ENCODE measurements around the gene ROMO1. TPM values are rescaled to one million over a fixed set of nuclear protein-coding genes. Genes with fewer than 3 reads are reported as not detected.

Gene ROMO1
- total RNA-seq, 3 donors from 2014 or later (not counting 1 experiment from before 2014, with no cell fraction given), result 38.3 to 49.7 (median 40.5) TPM

GRCh38 chr20:35726842-35727711 is 27.9 kb downstream of the ROMO1 start:
- Mint-ChIP-seq H3K9me3 (no peaks in the 10 kb centered on the region), H3K4me3 (peak overlapping the region; percentile 17), H3K4me1 (peaks cover 43 to 46% of the 10 kb centered on the region in 2 donors), H3K27ac (peak overlapping the region; percentile 58 to 83), H3K27me3 (ENCODE audit: low read depth in 2 of 2) (no peaks in the 10 kb centered on the region), H3K36me3 (peaks cover 21% of the 10 kb centered on the region)
- no peak overlapping the region for H3K4me3 ChIP-seq (ENCODE audit: low read length)
- intact Hi-C loops (cut with micrococcal nuclease), result loop anchor here (10.0 kb wide), 1 partner anchor 48 kb away; the partner anchor contains the start of gene PHF20
- no peak for ATAC-seq
- TF ChIP-seq CTCF (IDR thresholded peaks at IDR 0.05), result no peak
- no peak overlapping the region for H3K27ac ChIP-seq (ENCODE audit: low read length)
- no peaks in the 10 kb centered on the region for H3K27me3 ChIP-seq (ENCODE audit: control insufficient read depth, insufficient read depth, low read length)
- whole genome bisulfite sequencing (ENCODE audit: insufficient coverage), result 96% methylated on average over 20 of the region's 20 CpGs
- H3K36me3 ChIP-seq (ENCODE audit: control insufficient read depth, insufficient read depth, low read length), result peaks cover 93% of the 10 kb centered on the region
- H3K4me1 ChIP-seq (ENCODE audit: control insufficient read depth, insufficient read depth, low read length), result peaks cover 21% of the 10 kb centered on the region
- no peaks in the 10 kb centered on the region for H3K9me3 ChIP-seq (ENCODE audit: control insufficient read depth, insufficient read depth, low read length)
- no peak for DNase-seq

GRCh38 chr20:35729283-35729807 is 30.1 kb downstream of the ROMO1 start:
- H3K27ac Mint-ChIP-seq, result peak overlapping the region; percentile 69 to 79
- Histone ChIP-seq H3K36me3 (ENCODE audit: control insufficient read depth, insufficient read depth, low read length) (peaks cover 97% of the 10 kb centered on the region), H3K27me3 (ENCODE audit: control insufficient read depth, insufficient read depth, low read length) (no peaks in the 10 kb centered on the region), H3K4me3 (ENCODE audit: low read length) (no peak overlapping the region), H3K27ac (ENCODE audit: low read length) (no peak overlapping the region), H3K4me1 (ENCODE audit: control insufficient read depth, insufficient read depth, low read length) (peaks cover 20% of the 10 kb centered on the region), H3K9me3 (ENCODE audit: control insufficient read depth, insufficient read depth, low read length) (no peaks in the 10 kb centered on the region)
- DNase-seq, result no peak
- H3K4me3 Mint-ChIP-seq, result no peak overlapping the region
- H3K4me1 Mint-ChIP-seq, result peaks cover 45 to 51% of the 10 kb centered on the region in 2 donors
- no peaks in the 10 kb centered on the region for H3K27me3 Mint-ChIP-seq (ENCODE audit: low read depth in 2 of 2)
- H3K9me3 Mint-ChIP-seq, result no peaks in the 10 kb centered on the region
- peaks cover 32% of the 10 kb centered on the region for H3K36me3 Mint-ChIP-seq
- intact Hi-C loops (cut with micrococcal nuclease), result loop anchor here (10.0 kb wide), 1 partner anchor 45 kb away; the partner anchor contains the start of gene PHF20
- no peak for TF ChIP-seq CTCF (IDR thresholded peaks at IDR 0.05)
- ATAC-seq, result no peak
- 96% methylated on average over 7 of the region's 7 CpGs for WGBS (ENCODE audit: insufficient coverage)

GRCh38 chr20:35729836-35730582 is 30.8 kb downstream of the ROMO1 start:
- no peak overlapping the region for H3K27ac ChIP-seq (ENCODE audit: low read length)
- H3K4me3 Mint-ChIP-seq, result peak overlapping the region; percentile 32
- ATAC-seq (no peak), DNase-seq (no peak)
- no peaks in the 10 kb centered on the region for H3K9me3 Mint-ChIP-seq
- no peaks in the 10 kb centered on the region for H3K27me3 Mint-ChIP-seq (ENCODE audit: low read depth in 2 of 2)
- peaks cover 97% of the 10 kb centered on the region for H3K36me3 ChIP-seq (ENCODE audit: control insufficient read depth, insufficient read depth, low read length)
- 96% methylated on average over 2 of the region's 2 CpGs for WGBS (ENCODE audit: insufficient coverage)
- intact Hi-C loops (cut with micrococcal nuclease), result loop anchor here (10.0 kb wide), 1 partner anchor 45 kb away; the partner anchor contains the start of gene PHF20
- no peaks in the 10 kb centered on the region for H3K27me3 ChIP-seq (ENCODE audit: control insufficient read depth, insufficient read depth, low read length)
- H3K4me3 ChIP-seq (ENCODE audit: low read length), result no peak overlapping the region
- no peaks in the 10 kb centered on the region for H3K9me3 ChIP-seq (ENCODE audit: control insufficient read depth, insufficient read depth, low read length)
- peaks cover 37% of the 10 kb centered on the region for H3K36me3 Mint-ChIP-seq
- peaks cover 49 to 54% of the 10 kb centered on the region in 2 donors for H3K4me1 Mint-ChIP-seq
- H3K4me1 ChIP-seq (ENCODE audit: control insufficient read depth, insufficient read depth, low read length), result peaks cover 20% of the 10 kb centered on the region
- peak overlapping the region; percentile 69 to 79 for H3K27ac Mint-ChIP-seq
- no peak for TF ChIP-seq CTCF (IDR thresholded peaks at IDR 0.05)
